Inflammatory macrophage treated with lipopolysaccharide for 1 hour (primary cell): ENCODE results near the gene GATA3.

Experiments used
- DNase-seq, 2 donors: peaks; one replicate each; pipeline ENCODE4 v3.0.0-alpha.2; 2020 to 2022

GATA3 gene

GRCh38 chr10:8037941-8038894 lies 16.3 kb upstream of the GATA3 start:
- no peak for DNase-seq

- no peak for DNase-seq
Measured at GRCh38 chr10:8039321-8039881, 15.1 kb upstream of the GATA3 start.

GRCh38 chr10:8040651-8041050 lies 13.8 kb upstream of the GATA3 start:
- no peak for DNase-seq

GRCh38 chr10:8041284-8041991 lies 13.1 kb upstream of the GATA3 start:
- DNase-seq = no peak

- DNase-seq = no peak
Measured at GRCh38 chr10:8041992-8042720, 12.3 kb upstream of the GATA3 start.

GRCh38 chr10:8042721-8043568 lies 11.5 kb upstream of the GATA3 start:
- no peak for DNase-seq

GRCh38 chr10:8043569-8044306 lies 10.8 kb upstream of the GATA3 start:
- no peak for DNase-seq

- no peak for DNase-seq
Measured at GRCh38 chr10:8044331-8044907, 10.1 kb upstream of the GATA3 start.

- no peak for DNase-seq
Measured at GRCh38 chr10:8044908-8045725, 9.4 kb upstream of the GATA3 start.

- DNase-seq = no peak
Measured at GRCh38 chr10:8045726-8046494, 8.6 kb upstream of the GATA3 start.

GRCh38 chr10:8047452-8048280 lies 6.8 kb upstream of the GATA3 start:
- no peak for DNase-seq

- DNase-seq = no peak
Measured at GRCh38 chr10:8048281-8049008, 6.0 kb upstream of the GATA3 start.

GRCh38 chr10:8049045-8049864 lies 5.2 kb upstream of the GATA3 start:
- DNase-seq = no peak

GRCh38 chr10:8049865-8050555 lies 4.5 kb upstream of the GATA3 start:
- DNase-seq = no peak

GRCh38 chr10:8050556-8051108 lies 3.9 kb upstream of the GATA3 start:
- no peak for DNase-seq
